Head of caudate nucleus (tissue), 42 donors: ENCODE measurements around the gene GMPR.

Experiments used
- DNase-seq, 42 donors: peaks; one replicate each; pipeline versions ENCODE4 v3.0.0 to v3.0.0-alpha.2; 2020 to 2021; ENCODE audit warnings: mixed read lengths in 7 of 42
- intact Hi-C: fragments of 100-400 bp; cut with DNase I; formaldehyde crosslinking; loops from one replicate; pipeline ENCODE4 v1.15.0; 2022

GMPR gene

GRCh38 chr6:16238057-16238962 is at the start of gene GMPR:
Gene GMPR, plus strand, starts transcription at chr6:16238587. Its CDS starts 107 bp downstream, at chr6:16238694.
- peak in 41 of 42 donors; percentile 30 to 80 (median 65) for DNase-seq
- intact Hi-C loops, result no loop called here

DNA sequence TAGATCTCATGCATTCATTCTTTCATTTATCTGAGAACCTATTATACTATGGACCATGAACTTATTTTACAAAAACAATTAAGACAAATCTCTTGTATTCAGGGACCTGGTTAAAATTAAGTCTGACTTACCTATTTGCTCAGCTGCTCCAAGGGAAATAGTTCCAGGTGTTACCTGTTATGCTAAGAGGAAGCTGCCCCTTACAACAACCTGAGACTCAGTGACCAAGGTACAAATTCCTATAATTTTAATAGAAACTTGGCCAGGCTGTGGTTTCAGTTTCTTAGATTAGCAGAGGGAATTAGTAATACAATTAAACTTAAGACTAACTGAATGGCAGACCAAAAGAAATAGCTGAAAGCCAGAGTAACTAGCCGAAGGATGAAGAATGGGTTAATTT is 48.2 kb upstream of the GMPR start:
- intact Hi-C loops, result no loop called here
- DNase-seq, result no peak

DNA sequence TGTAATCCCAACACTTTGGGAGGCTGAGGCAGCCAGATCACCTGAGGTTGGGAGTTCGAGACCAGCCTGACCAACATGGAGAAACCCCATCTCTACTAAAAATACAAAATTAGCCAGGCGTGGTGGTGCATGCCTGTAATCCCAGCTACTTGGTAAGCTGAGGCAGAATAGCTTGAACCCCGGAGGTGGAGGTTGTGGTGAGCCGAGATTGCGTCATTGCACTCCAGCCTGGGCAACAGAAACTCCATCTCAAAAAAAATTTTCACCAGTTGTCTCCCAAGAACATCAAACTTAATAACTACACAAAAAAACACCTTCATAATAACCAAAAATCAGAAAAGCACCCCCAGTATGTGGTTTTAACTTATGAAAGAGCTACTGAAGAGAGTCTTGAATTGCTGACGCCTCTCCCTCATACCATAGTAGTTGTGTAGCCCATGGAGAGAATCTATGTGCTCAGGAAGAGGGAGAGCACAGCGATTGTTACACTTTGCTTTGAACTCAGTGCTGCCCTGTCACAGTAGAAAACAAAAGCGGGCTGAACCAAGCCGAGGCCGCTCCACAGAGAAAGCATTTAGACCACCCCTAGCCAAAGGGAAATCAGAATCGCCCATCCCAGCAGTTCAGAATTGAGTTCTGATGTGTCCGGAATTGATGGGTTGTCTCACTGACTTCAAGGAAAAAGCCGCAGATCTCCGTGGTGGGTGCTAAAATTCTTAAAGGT is 42.0 kb upstream of the GMPR start:
- DNase-seq, result no peak
- intact Hi-C loops, result no loop called here

- intact Hi-C loops, result no loop called here
- no peak for DNase-seq
Observed at GRCh38 chr6:16196984-16197546, 41.3 kb upstream of the GMPR start.

DNA sequence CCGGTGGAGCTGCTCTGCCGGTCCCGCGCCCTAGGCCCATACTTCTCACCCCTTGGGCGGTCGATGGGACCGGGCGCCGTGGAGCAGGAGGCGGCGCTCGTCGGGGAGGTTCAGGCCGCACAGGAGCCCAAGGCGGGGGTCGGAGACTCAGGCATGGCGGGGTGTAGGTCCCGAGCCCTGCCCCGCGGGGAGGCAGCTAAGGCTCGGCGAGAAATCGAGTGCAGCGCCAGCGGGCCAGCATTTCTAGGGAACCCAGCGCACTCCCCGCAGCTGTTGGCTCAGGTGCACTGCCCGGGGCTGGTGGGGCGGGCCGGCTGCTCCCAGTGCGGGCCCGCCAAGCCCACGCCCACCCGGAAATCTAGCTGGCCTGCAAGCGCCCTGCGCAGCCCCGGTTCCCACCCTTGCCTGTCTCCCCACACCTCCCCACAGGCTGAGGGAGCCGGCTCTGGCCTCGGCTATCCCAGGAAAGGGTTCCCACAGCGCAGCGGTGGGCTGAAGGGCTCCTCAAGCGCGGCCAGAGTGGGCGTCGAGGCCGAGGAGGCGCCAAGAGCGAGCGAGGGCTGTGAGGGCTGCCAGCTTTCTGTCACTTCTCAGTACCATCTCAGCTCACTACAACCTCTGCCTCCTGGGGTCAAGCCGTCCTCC is 40.2 kb upstream of the GMPR start:
- intact Hi-C loops, result no loop called here
- DNase-seq, result no peak

DNA sequence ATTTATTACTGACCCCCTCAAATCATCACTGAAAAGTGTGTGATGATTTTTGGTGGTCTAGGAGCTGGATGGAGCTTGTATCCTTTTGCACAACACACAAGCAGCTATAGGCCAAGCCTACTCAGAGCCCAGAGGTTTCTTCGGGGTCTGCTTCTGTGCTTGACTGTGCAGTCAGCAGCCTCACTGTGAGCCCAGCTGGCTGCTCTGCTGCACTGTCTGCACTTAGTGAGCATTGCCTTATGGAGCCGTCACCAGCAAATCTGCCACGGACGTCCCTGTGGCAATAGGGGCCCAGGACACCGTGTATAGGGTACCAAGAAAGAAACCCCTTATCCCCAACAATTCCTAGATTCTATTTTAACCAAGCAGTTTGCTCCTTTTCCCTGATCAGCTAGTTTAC is 38.6 kb upstream of the GMPR start:
- intact Hi-C loops, result no loop called here
- peak in 11 of 42 donors; percentile 10 to 49 (median 23) for DNase-seq

GRCh38 chr6:16200321-16200883 is 38.0 kb upstream of the GMPR start:
- peak in 11 of 42 donors; percentile 11 to 48 (median 26) for DNase-seq
- intact Hi-C loops, result no loop called here

DNA sequence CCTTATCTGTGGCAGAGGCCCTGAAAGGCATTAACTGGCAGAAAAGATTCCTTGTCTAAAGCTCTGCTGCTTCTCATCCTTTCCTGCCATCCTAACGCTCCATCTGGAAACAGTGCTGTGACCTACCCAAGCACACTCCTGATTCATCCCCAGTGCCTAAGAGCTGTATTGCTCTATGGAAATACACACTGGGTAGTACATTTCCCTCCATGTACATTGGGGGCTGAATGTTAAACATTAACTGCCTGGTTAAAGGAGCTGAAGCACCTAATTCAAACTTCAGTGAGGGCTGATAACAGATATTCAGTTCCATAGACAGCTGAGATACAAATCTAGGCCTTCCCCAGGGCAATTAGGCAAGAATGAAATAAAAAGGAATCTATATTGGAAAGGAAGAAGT is 36.7 kb upstream of the GMPR start:
- intact Hi-C loops, result no loop called here
- no peak for DNase-seq

- intact Hi-C loops, result no loop called here
- no peak for DNase-seq
Observed at GRCh38 chr6:16204653-16205376, 33.6 kb upstream of the GMPR start.

- DNase-seq, result no peak
- intact Hi-C loops, result loop anchor here (2.0 kb wide), 1 partner anchor 515 kb away; no protein-coding TSS in a partner anchor
Observed at GRCh38 chr6:16205377-16206144, 32.8 kb upstream of the GMPR start.

DNA sequence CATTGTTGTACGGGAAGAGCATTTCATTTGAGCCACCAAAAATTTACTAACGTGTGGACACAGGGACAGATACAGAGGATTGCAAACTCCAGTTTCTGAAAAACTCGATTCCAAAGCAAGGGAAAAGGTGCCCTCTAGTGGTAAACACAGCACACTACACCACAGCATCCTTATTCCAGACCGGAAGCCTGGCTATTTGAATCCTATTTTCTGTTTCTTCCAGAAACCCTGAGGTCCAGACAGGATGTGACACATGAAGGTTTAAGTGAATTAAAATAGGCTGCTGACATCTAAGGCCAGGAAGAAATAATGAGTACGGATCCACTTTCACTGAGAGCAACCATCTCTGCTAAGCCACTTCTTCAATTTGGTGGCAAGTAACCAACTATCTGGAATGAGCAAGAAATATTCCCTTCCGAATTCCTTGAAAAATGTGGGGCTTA is 31.8 kb upstream of the GMPR start:
- DNase-seq, result peak in 35 of 42 donors; percentile 21 to 89 (median 68)
- intact Hi-C loops, result loop anchor here (2.0 kb wide), 1 partner anchor 516 kb away; no protein-coding TSS in a partner anchor

GRCh38 chr6:16208989-16209388 is 29.4 kb upstream of the GMPR start:
- intact Hi-C loops, result no loop called here
- no peak for DNase-seq

- intact Hi-C loops, result no loop called here
- DNase-seq, result no peak
Observed at GRCh38 chr6:16209539-16209938, 28.8 kb upstream of the GMPR start.

DNA sequence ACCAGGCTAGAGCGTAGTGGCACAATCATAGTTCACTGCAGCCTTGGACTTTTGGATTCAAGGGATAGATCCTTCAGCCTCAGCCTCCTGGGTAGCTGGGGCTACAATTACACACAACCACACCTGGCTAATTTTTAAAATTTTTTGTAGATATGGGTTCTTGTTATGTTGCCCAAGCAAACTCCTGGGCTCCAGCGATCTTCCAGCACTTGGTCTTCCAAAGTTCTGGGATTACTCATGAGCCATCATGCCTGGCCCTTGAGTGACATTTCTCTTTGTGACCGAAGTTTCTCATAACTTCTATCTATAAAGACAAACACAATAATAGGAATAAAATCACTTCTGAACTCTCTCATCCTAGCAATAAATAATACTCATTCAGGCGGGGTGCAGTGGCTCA is 26.1 kb upstream of the GMPR start:
- intact Hi-C loops, result no loop called here
- no peak for DNase-seq

DNA sequence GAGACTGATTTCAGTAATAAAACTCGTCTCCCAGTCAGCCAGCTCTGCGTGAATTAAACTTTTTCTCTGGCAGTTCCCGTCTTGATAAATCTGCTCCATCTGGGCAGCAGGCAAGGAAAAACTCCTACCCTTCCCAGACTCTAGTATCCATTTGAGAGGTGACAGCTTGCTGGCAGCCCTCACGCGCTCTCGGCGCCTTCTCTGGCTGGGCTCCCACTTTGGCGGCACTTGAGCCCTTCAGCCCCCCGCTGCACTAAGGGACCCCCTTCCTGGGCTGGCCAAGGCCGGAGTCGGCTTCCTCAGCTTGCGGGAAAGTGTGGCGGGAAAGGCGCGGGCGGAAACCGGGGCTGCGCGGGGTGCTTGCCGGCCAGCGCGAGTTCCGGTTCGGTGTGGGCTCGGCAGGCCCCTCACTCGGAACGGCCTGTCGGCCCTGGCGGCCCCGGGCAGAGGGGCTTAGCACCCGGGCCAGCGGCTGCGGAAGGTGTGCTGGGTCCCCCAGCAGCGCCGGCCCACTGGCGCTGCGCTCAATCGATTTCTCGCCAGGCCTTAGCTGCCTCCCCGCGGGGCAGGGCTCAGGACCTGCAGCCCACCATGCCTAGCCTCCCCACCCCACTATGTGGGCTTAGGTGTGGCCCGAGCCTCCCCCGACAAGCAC is 21.8 kb upstream of the GMPR start:
- intact Hi-C loops, result no loop called here

DNA sequence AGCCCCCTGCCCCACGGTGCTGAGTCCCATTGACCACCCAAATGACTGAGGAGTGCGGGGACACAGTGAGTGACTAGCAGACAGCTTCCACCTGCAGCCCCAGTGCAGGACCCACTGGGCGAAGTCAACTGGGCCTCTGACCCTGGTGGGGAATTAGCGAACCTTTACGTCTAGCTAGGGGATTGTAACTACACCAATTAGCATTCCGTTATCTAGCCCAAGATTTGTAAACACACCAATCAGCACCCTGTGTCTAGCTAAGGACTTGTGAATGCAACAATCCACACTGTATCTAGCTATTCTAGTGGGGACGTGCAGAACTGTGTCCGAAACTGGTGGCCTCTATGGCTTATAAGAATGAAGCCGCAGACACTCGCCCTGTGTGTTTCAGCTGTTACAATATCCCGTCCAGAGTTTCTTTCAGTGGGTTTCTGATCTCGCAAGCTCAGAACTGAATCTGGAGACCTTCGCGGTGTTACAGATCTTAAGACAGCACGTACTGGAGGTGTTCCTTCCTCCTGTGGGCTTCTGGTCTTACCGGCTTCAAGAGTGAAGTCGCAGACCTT is 21.1 kb upstream of the GMPR start:
- intact Hi-C loops, result no loop called here
- DNase-seq, result no peak

More for the DNA sequence above, 21.8 kb upstream of the GMPR start:
- no peak for DNase-seq

DNA sequence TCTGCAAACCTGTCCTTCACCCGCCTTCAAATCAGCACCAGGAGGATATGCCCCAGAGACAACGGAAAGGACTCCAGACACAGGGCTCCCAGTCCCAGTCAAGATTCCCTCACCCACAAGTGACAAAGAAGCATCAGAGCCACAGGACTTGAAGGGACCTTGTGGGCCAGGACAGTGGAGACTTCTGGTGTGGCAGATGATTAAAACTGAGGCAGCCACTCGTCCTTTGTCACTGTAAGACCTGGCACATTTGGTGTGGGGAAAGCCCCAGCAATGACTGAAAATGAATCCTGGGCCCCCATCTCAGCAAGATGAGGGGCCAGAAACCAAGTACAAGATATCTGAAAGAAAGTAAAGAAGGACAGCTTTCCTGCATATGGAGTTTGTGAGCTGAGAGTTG is 15.6 kb upstream of the GMPR start:
- DNase-seq, result no peak
- intact Hi-C loops, result no loop called here
